Islet precursor cell (in vitro differentiated cells): ENCODE measurements around the gene C4orf51.
A peak's percentile ranks its signal among the peaks of the same experiment; 100 is the strongest.
"Not testable (repeated sequence)": the region's sequence is repeated elsewhere in the genome, so short reads cannot be mapped to it uniquely, and the experiment has no call there.

Experiments used
- DNase-seq: peaks from one replicate; pipeline ENCODE4 v3.0.0-alpha.2; 2018

The C4orf51 gene

GRCh38 chr4:145679991-145680455 is at the start of gene C4orf51:
TSS of gene C4orf51 (plus strand) at chr4:145680146. CDS start at chr4:145680204, 58 bp downstream.
- no peak for DNase-seq

GRCh38 chr4:145635117-145635516 is 44.8 kb upstream of the C4orf51 start:
- DNase-seq, result no peak

DNA sequence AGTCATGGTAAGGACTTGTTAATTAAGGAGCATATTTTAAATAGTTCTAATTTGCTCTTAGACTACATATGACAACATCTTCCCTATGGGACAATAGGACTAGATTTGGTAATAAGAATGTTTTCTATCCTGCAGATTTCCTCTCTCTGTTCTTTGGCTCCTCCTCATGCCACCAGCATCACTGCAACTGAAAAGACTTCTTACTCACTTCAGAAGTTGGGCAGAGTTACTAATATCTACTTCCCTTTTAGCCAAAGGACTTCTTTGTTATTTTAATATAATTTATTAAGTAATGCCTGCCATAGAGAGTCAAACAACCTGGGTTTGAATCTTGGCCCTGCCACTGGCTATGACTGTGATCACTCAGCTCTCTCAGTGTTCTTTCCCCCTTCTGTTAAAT is 44.3 kb upstream of the C4orf51 start:
- DNase-seq, result no peak

- no peak for DNase-seq
These were observed 40.7 kb upstream of the C4orf51 start for GRCh38 chr4:145639186-145639698.

DNA sequence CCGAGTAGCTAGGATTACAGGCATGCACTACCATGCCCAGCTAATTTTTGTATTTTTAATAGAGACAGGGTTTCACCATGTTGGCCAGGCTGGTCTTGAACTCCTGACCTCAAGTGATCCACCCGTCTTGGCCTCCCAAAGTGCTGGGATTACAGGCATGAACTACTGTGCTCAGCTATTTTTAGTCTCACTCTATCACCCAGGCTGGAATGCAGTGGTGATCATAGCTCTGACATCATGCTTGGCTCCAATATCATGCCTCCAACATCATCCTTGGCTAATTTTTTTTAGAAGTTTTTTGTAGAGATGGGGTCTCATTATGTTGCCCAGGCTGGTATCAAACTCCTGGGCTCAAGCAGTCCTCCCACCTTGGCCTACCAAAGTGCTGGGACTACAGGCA is 39.7 kb upstream of the C4orf51 start:
- not testable (repeated sequence) for DNase-seq

- no peak for DNase-seq
These were observed 36.7 kb upstream of the C4orf51 start for GRCh38 chr4:145643295-145643694.

DNA sequence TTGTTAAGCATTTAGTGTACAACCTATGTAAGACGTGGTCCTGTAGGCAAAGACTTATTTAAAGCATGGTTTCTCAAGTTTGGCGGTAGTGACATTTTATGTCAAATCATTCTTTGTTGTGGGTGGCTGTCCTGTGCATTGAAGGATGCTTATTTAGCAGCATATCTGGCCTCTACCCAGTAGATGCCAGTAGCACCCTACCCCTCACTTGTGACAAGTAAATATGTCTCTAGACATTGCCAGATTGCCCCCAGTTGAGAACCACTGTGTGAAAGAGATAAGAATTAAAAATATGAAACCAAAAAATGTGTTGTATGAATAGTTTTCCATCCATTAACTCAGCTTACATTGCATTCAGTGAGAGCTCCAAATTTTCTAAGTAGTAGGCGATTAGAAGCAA is 35.2 kb upstream of the C4orf51 start:
- DNase-seq, result no peak

DNA sequence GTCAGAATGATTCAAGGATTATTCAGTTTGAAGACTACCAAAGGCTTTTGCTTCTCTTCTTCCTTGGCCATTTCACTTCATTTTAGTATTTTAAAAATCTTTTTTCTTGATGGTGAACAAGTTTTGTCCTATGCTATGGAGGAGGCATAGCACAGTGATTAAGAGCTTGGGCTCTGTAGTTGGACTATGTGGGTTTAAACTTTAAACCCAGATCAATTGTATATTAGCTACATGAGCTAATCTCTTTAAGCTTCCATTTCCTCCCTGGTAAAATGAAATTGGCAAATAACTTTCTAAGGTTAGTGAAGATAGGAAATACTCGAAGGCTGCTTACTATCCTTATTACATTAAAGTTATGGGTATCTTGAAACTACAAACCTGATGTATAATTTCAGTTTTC is 23.8 kb upstream of the C4orf51 start:
- DNase-seq, result no peak

GRCh38 chr4:145660064-145660463 is 19.9 kb upstream of the C4orf51 start:
- DNase-seq, result no peak

DNA sequence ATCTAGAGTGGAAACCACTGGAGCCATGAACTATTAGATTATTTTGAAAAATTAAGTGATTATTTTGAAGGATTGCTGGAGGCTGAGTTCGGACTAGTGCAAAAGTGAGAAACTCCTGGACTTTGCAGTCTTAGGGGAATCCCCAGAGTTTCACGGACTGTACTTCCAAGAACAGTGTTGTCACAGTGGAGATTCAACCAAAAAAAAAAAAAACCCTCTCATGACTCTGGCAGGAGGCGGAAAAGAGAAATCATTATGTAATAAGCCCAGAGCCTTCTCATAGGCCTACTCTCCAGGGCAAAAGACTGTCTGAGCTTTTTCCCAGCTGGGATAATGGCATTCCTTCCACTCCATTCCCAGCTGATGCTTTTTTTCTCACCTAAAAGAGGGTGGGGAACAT is 16.8 kb upstream of the C4orf51 start:
- DNase-seq, result no peak

GRCh38 chr4:145665773-145666172 is 14.2 kb upstream of the C4orf51 start:
- no peak for DNase-seq

DNA sequence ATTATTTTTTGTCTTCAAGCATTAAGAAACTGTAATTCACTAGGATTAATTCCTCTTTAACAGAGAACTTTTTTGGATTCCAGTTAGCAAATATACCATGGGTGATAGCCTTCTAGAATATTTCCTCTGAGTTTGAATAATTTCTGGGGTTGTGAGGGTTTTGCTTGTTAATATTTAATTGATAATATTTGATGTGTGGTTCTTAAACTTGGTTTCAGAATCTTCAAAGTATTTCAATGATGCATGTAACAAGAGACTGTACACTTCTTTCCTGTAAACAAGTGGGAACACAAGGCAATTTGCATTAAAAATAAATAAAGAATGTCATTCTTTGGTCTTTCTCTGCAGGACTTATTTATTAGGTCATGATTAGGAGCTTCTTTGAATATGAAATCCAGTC is 9.5 kb upstream of the C4orf51 start:
- DNase-seq, result no peak

DNA sequence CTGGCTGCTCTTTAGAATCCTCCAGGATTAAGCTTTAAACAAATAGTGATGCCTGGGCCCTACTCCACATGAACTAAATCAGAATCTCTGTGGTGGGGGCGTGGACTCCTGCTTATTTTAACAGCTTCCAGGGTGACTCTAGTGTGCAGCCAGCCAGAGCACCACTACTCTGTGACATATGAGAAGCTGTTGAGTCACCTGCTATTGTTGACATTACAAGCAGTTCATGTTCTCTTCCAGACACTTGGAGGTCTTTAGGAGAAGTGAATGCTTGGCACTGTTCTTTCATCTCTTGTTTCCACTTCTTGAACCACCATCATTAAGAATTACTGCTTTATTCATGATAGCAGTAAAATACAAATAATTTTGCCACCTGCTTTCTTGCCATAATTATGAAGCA is 426 bp upstream of the C4orf51 start:
- peak; percentile 71 for DNase-seq

GRCh38 chr4:145680902-145681301 is 956 bp downstream of the C4orf51 start:
- no peak for DNase-seq

DNA sequence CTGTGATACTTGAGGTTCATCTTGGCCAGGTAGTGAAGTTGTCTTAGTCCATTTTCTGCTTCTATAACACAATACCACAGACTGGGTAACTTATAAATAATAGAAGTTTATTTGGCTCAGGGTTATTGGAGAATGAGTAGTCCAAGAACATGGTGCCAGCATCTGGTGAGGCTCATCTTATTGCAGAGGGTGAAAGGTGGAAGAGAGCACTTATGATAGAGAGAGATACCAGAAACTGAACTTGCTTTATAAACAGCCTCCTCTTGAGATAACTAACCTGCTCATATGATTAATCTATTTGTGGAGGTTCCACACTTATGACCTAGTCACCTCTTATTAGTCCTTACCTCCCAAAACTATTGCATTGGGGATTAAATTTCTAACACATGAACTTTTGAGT is 1.6 kb downstream of the C4orf51 start:
- DNase-seq, result no peak

DNA sequence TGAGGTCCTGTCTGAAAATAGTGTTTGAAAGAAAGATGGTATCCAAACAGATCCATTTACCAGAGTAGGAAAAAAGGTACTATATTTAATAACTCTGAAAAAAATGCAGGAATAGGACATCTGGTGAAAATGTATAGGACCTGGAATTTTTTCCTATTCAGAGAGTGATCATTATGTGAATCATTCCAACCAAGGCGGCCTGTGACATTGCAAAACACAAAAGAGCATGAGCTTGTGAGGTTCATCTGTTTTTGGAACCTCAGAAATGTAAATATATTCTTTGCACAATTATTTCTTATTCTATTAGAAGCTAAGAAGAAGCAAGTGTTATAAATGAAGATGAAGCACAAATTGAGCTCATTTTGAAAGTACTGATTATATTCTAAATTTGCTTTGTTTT is 2.0 kb downstream of the C4orf51 start:
- no peak for DNase-seq

GRCh38 chr4:145686991-145687390 is 7.0 kb downstream of the C4orf51 start:
- DNase-seq, result no peak

GRCh38 chr4:145690610-145691009 is 10.7 kb downstream of the C4orf51 start:
- no peak for DNase-seq

- not testable (repeated sequence) for DNase-seq
These were observed 11.5 kb downstream of the C4orf51 start for GRCh38 chr4:145691416-145691815.

GRCh38 chr4:145694929-145695328 is 15.0 kb downstream of the C4orf51 start:
- no peak for DNase-seq

DNA sequence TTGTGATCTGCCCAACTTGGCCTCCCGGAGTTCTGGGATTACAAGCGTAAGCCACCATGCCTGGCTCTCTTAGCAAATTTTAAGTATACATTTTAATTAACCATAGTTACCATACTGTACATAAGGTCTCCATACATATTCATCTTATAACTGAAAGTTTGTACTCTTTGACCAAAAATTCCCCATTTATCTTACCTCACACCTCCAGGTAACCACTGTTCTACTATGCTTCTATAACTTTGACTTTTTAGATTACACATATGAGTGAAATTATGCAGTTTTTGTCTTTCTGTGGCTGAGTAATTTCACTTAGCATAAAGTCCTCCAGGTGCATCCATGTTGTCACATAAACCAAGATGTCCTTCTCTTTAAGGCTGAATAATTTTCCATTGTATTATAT is 17.4 kb downstream of the C4orf51 start:
- DNase-seq, result no peak

- no peak for DNase-seq
These were observed 18.6 kb downstream of the C4orf51 start for GRCh38 chr4:145698507-145698906.

- peak; percentile 64 for DNase-seq
These were observed 24.0 kb downstream of the C4orf51 start for GRCh38 chr4:145703850-145704497.

- DNase-seq, result no peak
These were observed 29.4 kb downstream of the C4orf51 start for GRCh38 chr4:145709336-145709735.

- DNase-seq, result no peak
These were observed 29.9 kb downstream of the C4orf51 start for GRCh38 chr4:145709843-145710242.
